ENCODE measurements around the gene AFF3.
"Not testable (repeated sequence)": the region's sequence is repeated elsewhere in the genome, so short reads cannot be mapped to it uniquely, and the experiment has no call there.

AFF3 gene

DNA sequence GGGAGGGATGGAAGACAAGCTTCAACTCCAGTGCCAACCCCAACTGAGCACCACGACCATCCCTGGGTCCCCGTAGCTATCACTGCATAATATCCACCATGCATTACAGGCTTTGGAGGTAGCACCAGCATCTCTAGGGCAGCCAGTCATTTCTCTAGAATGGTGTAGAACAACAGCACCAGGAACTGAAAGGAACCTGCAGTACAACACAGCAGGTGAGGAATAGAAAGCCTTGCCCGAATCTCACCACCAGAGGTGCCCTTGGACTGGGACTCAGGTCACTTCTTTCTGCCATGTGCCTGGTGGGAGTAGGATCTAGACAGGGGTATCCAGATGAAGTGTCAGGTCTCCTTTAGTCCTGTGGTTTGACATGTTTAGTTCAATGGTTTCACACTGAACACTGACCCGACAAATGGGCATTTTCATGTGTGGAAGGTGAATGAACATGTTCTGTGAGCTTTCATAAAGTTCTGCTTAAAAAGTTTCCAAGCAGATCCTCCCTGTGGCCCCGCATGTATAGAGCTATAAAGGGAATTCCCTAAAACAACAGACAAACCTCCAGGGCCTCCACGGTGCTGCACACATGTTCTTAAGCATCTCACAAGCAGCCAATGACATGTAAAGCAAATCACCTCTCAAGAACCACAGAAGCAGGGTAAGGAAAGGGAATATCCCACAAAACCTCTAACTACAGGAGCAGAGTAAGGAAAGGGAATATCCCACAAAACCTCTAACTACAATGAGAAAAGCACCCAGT is 208.3 kb downstream of the AFF3 start:
- no peaks in the 10 kb centered on the region for H3K36me3 ChIP-seq (ENCODE audit: control insufficient read depth, insufficient read depth, low read length)
- H3K9ac ChIP-seq (ENCODE audit: low read length) = no peak overlapping the region
- H3K27ac ChIP-seq (ENCODE audit: low read depth, low read length) = no peak overlapping the region
- no peaks in the 10 kb centered on the region for H3K27me3 ChIP-seq (ENCODE audit: control insufficient read depth, insufficient read depth, low read length)
- no peak overlapping the region for H3K4me3 ChIP-seq (ENCODE audit: low read length)
- H3K4me1 ChIP-seq (ENCODE audit: control insufficient read depth, insufficient read depth, low read length) = no peaks in the 10 kb centered on the region

GRCh38 chr2:99933491-99933890 is 208.9 kb downstream of the AFF3 start:
- H3K9ac ChIP-seq (ENCODE audit: low read length); H3K4me1 ChIP-seq (ENCODE audit: control insufficient read depth, insufficient read depth, low read length); H3K36me3 ChIP-seq (ENCODE audit: control insufficient read depth, insufficient read depth, low read length); H3K4me3 ChIP-seq (ENCODE audit: low read length); H3K27me3 ChIP-seq (ENCODE audit: control insufficient read depth, insufficient read depth, low read length); H3K27ac ChIP-seq (ENCODE audit: low read depth, low read length): not testable (repeated sequence)

DNA sequence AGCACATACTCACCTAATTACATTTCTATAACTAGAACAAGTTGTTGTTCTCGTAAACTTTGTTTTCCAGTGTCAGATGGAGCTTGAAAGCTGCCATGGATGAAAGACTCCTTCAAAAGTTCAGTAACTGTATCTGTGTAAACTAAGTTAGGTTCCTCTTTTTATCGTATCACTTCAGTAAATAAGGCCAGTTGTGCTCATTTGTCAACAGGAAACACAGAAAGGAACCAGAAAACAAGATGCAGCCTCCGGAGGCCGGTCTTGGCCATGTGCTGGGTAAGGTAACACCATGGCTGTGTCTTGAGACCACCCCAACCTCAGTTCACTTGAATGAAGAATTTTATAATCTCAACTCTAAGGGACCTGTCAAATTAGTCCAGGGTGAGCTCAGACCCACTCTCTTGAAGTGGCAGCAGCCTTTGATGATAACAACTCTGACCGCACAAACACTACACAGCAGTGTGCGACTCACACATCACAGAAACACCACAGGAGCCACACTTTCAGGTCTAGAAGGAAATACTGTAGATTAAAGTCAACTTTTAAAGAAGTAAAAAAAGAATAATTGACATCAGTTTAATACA is 213.8 kb downstream of the AFF3 start:
- no peak overlapping the region for H3K27ac ChIP-seq (ENCODE audit: low read depth, low read length)
- no peak overlapping the region for H3K9ac ChIP-seq (ENCODE audit: low read length)

GRCh38 chr2:99927690-99928207 is 214.6 kb downstream of the AFF3 start:
- H3K9ac ChIP-seq (ENCODE audit: low read length); H3K4me3 ChIP-seq (ENCODE audit: low read length); H3K4me1 ChIP-seq (ENCODE audit: control insufficient read depth, insufficient read depth, low read length); H3K27me3 ChIP-seq (ENCODE audit: control insufficient read depth, insufficient read depth, low read length); H3K36me3 ChIP-seq (ENCODE audit: control insufficient read depth, insufficient read depth, low read length); H3K27ac ChIP-seq (ENCODE audit: low read depth, low read length): not testable (repeated sequence)

More for the DNA sequence above, 213.8 kb downstream of the AFF3 start:
- Histone ChIP-seq H3K27me3 (ENCODE audit: control insufficient read depth, insufficient read depth, low read length) (no peaks in the 10 kb centered on the region), H3K36me3 (ENCODE audit: control insufficient read depth, insufficient read depth, low read length) (no peaks in the 10 kb centered on the region), H3K4me1 (ENCODE audit: control insufficient read depth, insufficient read depth, low read length) (no peaks in the 10 kb centered on the region), H3K4me3 (ENCODE audit: low read length) (no peak overlapping the region)

- Histone ChIP-seq H3K27me3 (ENCODE audit: control insufficient read depth, insufficient read depth, low read length) (no peaks in the 10 kb centered on the region), H3K36me3 (ENCODE audit: control insufficient read depth, insufficient read depth, low read length) (no peaks in the 10 kb centered on the region), H3K4me1 (ENCODE audit: control insufficient read depth, insufficient read depth, low read length) (no peaks in the 10 kb centered on the region), H3K27ac (ENCODE audit: low read depth, low read length) (no peak overlapping the region), H3K9ac (ENCODE audit: low read length) (no peak overlapping the region), H3K4me3 (ENCODE audit: low read length) (no peak overlapping the region)
Measured at GRCh38 chr2:99926986-99927385, 215.4 kb downstream of the AFF3 start.

- Histone ChIP-seq H3K9ac (ENCODE audit: low read length) (no peak overlapping the region), H3K27ac (ENCODE audit: low read depth, low read length) (no peak overlapping the region), H3K36me3 (ENCODE audit: control insufficient read depth, insufficient read depth, low read length) (no peaks in the 10 kb centered on the region), H3K4me1 (ENCODE audit: control insufficient read depth, insufficient read depth, low read length) (no peaks in the 10 kb centered on the region), H3K27me3 (ENCODE audit: control insufficient read depth, insufficient read depth, low read length) (no peaks in the 10 kb centered on the region), H3K4me3 (ENCODE audit: low read length) (no peak overlapping the region)
Measured at GRCh38 chr2:99925960-99926359, 216.4 kb downstream of the AFF3 start.

- H3K27me3 ChIP-seq (ENCODE audit: control insufficient read depth, insufficient read depth, low read length) = no peaks in the 10 kb centered on the region
- no peak overlapping the region for H3K4me3 ChIP-seq (ENCODE audit: low read length)
- no peaks in the 10 kb centered on the region for H3K36me3 ChIP-seq (ENCODE audit: control insufficient read depth, insufficient read depth, low read length)
- no peaks in the 10 kb centered on the region for H3K4me1 ChIP-seq (ENCODE audit: control insufficient read depth, insufficient read depth, low read length)
- no peak overlapping the region for H3K27ac ChIP-seq (ENCODE audit: low read depth, low read length)
- H3K9ac ChIP-seq (ENCODE audit: low read length) = no peak overlapping the region
Measured at GRCh38 chr2:99922664-99923063, 219.7 kb downstream of the AFF3 start.

DNA sequence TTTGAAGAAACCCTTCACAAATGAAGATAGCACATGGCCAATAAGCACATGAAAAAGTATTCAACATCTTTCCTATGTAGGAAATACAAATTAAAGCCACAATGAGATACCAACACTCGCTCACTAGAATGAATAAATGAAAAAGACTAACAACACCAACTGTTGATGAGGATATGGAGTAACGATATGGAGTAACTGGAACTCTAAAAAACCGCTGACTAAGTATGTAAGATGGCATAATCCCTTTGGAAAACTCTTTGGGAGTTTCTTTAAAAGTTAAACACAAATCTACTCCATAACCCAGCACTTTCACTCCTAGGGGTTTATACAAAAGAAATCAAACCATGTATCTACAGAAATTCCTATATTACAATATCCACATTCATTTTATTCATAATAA is 220.5 kb downstream of the AFF3 start:
- Histone ChIP-seq H3K9ac (ENCODE audit: low read length) (no peak overlapping the region), H3K36me3 (ENCODE audit: control insufficient read depth, insufficient read depth, low read length) (no peaks in the 10 kb centered on the region), H3K4me3 (ENCODE audit: low read length) (no peak overlapping the region), H3K27ac (ENCODE audit: low read depth, low read length) (no peak overlapping the region), H3K27me3 (ENCODE audit: control insufficient read depth, insufficient read depth, low read length) (no peaks in the 10 kb centered on the region), H3K4me1 (ENCODE audit: control insufficient read depth, insufficient read depth, low read length) (no peaks in the 10 kb centered on the region)

DNA sequence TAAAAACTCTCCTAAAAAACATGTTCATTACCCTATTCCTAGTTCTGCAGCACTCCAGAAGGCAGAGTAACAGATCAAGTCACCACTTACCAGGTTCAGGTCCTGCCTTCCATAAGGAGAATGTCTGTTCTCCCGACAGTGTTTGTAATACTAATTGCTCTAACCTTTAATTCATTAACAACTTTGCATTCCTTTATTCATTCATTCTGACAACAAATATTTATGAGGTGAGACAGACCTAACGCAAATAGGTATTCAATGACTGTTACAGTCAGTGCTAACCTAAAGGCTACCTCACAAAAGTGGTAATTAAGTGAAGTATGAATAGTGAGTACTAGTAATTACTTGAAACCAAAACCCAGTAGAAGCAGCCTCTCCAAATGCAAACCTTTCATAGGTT is 224.0 kb downstream of the AFF3 start:
- H3K27me3 ChIP-seq (ENCODE audit: control insufficient read depth, insufficient read depth, low read length) = no peaks in the 10 kb centered on the region
- H3K9ac ChIP-seq (ENCODE audit: low read length) = no peak overlapping the region
- H3K27ac ChIP-seq (ENCODE audit: low read depth, low read length) = no peak overlapping the region
- H3K4me1 ChIP-seq (ENCODE audit: control insufficient read depth, insufficient read depth, low read length) = no peaks in the 10 kb centered on the region
- H3K4me3 ChIP-seq (ENCODE audit: low read length) = no peak overlapping the region
- H3K36me3 ChIP-seq (ENCODE audit: control insufficient read depth, insufficient read depth, low read length) = no peaks in the 10 kb centered on the region

- no peaks in the 10 kb centered on the region for H3K4me1 ChIP-seq (ENCODE audit: control insufficient read depth, insufficient read depth, low read length)
- no peak overlapping the region for H3K4me3 ChIP-seq (ENCODE audit: low read length)
- H3K9ac ChIP-seq (ENCODE audit: low read length) = no peak overlapping the region
- no peaks in the 10 kb centered on the region for H3K36me3 ChIP-seq (ENCODE audit: control insufficient read depth, insufficient read depth, low read length)
- H3K27me3 ChIP-seq (ENCODE audit: control insufficient read depth, insufficient read depth, low read length) = no peaks in the 10 kb centered on the region
- no peak overlapping the region for H3K27ac ChIP-seq (ENCODE audit: low read depth, low read length)
Measured at GRCh38 chr2:99915108-99915675, 227.2 kb downstream of the AFF3 start.

DNA sequence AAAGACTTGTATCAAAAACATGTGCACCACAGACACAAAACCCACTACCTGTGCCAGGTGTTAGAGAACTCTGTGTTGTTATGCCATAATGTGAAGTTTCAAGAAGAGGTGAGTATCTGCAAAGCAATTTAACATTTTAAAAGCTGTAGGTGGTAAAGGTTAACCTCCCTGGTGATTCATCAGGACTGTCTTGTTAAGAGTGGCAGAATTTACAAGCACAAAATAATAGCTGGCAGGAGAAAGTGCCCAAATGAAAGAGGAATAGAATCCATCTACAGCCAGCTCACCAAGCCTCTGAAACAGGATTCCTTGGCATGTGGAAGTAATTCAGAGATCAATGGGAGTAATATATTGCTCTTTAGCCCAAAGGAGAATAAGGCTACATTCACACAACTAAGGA is 230.7 kb downstream of the AFF3 start:
- Histone ChIP-seq H3K9ac (ENCODE audit: low read length) (no peak overlapping the region), H3K4me1 (ENCODE audit: control insufficient read depth, insufficient read depth, low read length) (no peaks in the 10 kb centered on the region), H3K27me3 (ENCODE audit: control insufficient read depth, insufficient read depth, low read length) (no peaks in the 10 kb centered on the region), H3K36me3 (ENCODE audit: control insufficient read depth, insufficient read depth, low read length) (no peaks in the 10 kb centered on the region), H3K27ac (ENCODE audit: low read depth, low read length) (no peak overlapping the region), H3K4me3 (ENCODE audit: low read length) (no peak overlapping the region)

DNA sequence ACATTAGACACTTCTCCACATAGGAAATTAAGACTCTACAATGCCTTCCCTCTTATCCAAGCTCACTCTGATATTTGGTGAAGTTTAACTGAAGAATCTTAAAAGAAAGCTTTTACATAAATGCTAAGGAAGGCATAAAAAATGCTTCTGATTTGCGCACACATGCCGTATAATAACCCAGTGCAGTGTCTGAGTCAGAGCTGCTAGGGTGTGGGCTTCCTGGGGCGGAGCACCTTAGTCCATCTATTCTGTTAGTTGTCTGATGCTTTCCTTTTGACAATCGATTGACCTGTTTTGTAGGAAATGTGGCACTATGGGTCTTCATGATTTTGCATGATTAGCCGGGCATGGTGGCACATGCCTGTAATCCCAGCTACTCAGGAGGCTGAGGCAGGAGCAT is 231.5 kb downstream of the AFF3 start:
- Histone ChIP-seq H3K9ac (ENCODE audit: low read length) (no peak overlapping the region), H3K36me3 (ENCODE audit: control insufficient read depth, insufficient read depth, low read length) (no peaks in the 10 kb centered on the region), H3K4me3 (ENCODE audit: low read length) (no peak overlapping the region), H3K27ac (ENCODE audit: low read depth, low read length) (no peak overlapping the region), H3K27me3 (ENCODE audit: control insufficient read depth, insufficient read depth, low read length) (no peaks in the 10 kb centered on the region), H3K4me1 (ENCODE audit: control insufficient read depth, insufficient read depth, low read length) (no peaks in the 10 kb centered on the region)

DNA sequence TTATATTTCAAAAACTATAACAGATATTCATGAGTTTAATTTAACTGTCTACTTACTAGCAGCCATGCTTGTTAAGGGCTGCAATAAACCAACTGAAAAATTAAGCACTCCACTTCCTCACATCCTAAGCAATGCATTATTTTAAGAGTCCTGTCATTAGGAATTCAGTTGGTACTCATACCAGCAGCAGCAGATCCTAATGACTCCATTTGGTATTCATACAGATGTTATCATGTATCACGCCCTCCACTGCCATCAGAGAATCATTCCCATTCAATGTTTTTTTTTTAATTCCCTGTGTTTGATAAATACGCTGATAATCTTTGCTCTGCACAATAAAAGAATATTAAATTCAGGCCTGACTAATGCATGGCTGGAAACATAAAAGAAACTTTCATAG is 236.8 kb downstream of the AFF3 start:
- H3K36me3 ChIP-seq (ENCODE audit: control insufficient read depth, insufficient read depth, low read length) = no peaks in the 10 kb centered on the region
- no peaks in the 10 kb centered on the region for H3K4me1 ChIP-seq (ENCODE audit: control insufficient read depth, insufficient read depth, low read length)
- no peak overlapping the region for H3K4me3 ChIP-seq (ENCODE audit: low read length)
- H3K27ac ChIP-seq (ENCODE audit: low read depth, low read length) = no peak overlapping the region
- no peak overlapping the region for H3K9ac ChIP-seq (ENCODE audit: low read length)
- no peaks in the 10 kb centered on the region for H3K27me3 ChIP-seq (ENCODE audit: control insufficient read depth, insufficient read depth, low read length)
